ENCODE measurements around the gene MRPL43.

The MRPL43 gene

DNA sequence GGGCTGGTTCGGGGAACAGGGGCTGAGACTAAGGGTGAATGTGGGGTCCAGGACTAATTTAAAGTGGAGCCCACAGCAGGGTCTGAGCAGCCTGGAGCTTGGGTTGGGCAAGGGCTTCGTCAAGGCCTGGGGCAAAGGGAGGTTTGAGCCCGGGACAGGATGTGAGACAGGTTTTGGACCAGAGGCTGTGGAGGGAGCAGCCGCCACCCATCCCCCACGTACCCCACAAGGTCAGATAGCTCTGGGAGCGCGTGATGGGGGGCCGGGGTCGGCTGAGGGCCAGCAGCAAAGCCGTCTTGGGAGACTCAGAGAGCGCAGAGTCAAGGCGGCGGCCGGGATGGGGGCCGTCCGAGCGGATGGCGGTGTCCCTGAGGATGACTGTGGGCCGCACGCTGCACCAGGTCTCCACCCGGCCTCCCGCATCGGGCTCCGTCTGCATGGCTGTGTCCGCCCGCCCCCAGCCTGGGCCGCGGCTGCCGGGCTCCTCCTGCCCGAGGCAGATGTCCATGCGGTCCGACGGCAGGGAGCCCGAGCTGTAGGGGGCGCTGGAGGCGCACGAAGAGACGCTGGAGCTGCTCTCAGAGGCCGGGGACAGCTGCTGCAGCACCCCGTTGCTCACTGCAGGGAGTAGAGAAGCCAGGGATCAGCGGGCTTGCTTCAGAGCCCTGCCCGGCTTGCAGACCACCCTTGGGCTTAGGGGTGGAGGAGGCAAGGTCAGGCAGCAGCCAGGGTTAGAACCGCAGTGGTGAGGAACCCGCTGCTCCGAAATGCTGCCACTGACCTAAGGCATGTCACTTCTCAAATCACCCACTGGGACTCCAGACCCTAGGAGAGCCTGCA is 31.5 kb upstream of the MRPL43 start:
- peak; percentile 91 for DNase-seq

DNA sequence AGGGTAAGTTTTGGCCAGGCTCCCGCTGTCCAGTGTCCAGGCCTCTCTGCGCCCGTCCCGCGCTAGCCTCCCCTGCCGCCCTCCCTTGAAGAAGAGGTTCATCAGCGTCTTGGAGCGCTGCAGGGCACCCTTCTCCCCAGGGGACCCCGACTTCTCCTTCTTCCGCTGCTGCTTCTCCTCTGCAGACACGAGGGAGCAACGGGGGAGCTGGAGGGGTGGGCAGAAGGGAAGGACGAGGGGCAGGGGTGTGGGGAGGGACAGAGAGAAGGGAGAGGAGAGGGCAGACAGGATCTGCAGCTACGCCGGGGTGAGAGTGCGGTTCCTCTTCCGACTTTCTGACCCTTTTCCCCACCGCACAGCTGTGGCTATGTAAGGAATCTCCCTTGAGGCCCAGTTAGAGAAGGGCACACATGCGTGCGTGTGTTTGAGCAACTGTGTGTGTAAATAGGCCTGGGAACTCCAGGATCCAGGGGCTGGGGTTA is 30.9 kb upstream of the MRPL43 start:
- DNase-seq = no peak

DNA sequence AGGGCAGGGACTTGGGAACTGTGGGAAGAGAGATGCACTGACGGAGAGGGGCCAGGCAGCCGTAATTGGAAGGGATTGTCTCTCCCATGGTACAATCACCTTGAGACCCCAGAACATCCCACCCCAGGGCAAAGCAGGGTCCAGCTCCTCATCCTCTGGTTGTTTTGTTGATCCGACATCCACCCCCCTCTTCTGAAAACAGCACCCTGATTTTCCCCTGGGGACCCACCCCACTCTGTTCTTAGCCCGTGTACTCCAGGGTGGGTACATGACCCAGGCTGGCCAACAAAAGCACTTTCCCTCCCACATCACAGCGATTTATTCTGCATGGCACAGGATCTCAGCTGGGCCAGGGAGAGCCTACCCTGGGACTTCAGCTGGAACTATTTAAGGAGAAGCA is 29.5 kb upstream of the MRPL43 start:
- no peak for DNase-seq

DNA sequence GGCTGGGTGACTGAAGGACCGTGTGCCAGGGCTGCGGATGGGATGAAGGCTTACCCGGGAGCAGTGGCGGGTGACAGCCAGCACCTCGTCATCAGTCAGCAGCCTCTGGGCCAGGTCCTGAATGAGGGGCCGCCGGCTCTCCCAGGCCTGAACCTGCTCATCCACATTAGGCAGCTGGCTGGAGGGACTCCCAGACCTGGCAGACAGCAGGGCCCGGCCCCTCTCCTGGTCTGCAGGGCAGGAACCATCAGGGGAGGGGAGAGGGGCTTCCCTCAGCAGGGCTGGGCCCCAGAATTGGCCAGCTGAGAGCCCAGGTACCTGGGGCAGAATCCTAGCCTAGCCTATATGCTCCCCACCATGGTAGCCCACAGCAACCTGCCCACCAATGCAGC is 28.3 kb upstream of the MRPL43 start:
- DNase-seq = no peak

DNA sequence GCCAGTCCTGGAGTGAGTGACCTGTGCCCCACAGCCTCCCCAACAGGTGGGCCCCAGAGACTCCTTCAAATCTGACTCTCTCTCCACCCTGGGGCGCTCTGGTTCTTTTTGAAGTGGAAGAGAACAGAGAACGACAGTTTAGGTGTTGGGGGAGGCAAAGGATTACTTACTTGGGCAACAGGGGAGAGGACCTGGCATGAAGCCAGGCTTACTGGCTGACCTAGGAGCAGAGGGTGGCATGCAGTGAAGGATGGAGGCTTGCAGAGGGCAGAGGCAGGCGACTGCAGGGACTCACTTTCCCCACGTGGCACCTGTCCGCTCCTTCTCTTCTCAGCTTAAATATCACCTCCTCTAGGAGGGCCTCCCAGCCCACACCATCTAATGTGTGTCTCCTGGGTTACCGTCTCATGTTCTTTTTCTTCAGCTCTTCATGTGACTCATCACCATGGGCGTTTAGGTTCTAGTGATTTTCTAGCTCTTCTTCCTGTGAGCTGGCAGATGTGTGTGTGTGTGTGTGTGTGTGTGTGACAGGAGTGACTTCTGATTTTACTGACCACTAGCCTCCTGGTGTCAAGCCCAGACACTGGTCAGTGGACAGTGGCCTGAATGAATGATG is 27.8 kb upstream of the MRPL43 start:
- peak; percentile 9 for DNase-seq

DNA sequence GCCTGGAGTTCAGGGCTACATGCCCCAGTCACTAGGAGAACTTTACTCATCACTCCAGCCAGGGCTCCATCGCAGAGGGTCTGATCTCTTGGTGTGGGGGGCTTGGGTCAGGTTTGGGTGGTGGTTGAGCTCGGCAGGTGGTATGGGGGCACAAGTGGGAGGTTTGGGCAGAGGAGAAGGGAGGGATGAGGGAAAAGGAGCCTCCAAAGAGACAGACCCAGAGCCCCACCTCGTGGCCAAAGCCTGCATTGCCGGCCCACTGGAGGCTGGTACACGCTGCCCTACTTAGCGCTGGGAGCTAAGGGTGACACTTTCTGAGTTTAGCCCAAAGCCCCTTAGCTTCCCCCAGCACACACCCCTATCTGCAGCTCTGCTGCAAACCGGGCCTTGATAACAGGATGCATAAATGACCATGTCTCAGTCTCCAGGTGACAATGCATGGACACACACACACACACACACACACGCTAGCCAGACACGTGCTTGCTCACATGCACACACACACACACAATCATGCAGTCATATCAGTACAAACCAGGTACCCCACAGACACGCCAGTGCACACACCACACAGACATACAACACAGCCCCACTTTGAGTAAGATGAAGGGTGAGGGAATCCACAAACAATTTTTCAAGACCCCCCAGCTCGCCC is 27.1 kb upstream of the MRPL43 start:
- peak; percentile 81 for DNase-seq

DNA sequence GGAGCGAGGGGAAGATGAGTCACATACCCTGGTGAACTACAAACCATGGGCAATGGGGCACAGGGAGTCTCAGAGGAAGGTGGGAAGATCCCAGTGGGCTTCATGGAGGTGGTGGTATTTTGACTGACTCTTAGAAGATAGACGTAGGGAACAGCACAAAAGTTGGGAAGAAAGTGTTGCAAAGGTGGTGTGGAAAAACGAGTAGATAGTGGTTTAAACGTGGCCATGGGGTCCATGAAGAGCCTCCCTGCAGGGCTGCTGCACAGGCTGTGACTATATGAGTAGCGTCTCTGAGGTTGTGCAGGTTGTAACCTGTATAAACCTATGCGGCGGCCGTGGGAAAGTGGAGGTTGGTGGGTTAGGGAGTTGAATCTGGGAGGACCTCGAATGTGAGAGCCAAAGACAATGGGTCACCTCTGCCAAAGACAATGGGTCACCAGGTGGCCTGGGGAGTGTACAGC is 26.1 kb upstream of the MRPL43 start:
- DNase-seq = no peak

DNA sequence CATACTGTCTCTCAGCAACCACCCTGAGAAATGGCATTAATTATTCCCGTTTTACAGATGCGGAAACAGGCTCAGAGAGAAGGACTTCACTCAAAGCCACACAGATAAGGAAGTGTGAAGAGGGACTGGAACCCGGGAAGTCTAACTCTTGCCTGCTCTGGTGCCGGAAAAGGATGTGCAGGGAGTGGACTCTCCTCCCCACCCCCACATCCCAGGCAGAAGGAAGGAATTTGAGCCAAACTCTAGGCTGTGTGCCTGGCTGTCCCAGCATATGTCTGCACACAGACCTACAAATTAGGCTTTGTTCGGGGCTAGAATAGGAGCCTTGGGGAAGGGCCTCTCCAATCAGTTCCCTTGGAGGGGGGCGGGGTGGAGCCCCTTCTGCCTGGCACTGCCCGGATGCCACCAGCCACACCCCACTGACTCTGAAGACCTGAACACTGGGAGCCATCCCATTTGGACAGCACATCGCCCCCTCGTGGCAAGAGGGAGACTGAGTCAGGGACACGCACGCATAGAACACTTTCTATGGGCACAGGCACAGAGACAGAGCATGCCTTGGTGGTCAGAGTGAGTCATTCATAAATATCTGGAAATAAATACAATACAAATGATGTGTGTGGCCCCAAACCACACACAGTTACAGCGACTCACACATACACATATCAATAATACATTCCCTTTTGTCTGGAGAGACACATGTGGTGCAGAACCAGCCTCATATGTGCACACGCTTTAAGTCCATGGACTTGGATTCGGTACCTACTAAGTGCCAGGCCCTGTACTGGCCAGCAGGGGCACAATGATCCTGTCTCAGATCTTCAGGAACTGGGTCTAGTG is 25.4 kb upstream of the MRPL43 start:
- peak; percentile 87 for DNase-seq

DNA sequence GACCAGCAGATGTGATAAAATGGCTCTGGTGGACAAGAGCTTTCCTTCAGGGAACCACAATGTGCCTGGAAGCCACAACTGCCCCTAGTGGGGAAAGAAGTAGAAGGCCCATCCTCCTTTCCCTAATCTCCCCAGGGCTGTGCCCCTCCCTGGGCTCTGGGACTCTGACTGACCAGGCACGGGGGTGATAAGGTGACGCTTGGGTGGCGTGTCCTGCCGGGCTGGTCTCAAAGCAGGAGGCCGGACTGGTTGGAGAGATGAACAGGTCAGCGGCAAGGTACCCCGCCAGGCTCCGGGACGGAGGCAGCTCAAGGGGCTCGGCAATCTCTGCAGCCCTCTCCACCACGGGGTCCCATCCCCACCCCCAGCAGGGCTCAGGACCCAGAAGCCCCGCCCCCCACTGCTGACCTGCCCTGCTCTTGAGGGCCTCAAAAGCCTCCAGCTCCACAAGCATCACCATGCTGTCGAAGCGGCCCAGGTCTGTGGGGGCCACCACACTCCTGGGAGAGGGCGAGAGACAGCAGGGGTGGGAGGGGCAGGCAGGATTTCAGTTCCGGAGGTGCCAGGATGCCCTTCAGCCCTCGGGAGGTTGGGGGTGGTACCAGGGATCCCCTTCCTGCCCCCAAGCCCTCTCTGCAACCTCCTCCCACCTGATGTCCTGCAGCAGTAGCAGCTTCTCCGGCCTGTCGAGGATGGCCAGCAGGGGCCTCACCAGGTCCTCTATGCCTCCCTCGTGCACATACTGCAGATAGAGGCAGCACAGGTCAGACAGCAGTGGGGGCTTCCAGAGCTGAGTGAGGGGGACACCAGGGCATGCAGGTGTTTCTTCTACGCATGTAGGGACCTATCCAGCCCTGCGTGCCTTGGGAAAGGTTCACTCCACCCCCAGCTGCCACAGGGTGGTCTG is 24.5 kb upstream of the MRPL43 start:
- peak; percentile 75 for DNase-seq

DNA sequence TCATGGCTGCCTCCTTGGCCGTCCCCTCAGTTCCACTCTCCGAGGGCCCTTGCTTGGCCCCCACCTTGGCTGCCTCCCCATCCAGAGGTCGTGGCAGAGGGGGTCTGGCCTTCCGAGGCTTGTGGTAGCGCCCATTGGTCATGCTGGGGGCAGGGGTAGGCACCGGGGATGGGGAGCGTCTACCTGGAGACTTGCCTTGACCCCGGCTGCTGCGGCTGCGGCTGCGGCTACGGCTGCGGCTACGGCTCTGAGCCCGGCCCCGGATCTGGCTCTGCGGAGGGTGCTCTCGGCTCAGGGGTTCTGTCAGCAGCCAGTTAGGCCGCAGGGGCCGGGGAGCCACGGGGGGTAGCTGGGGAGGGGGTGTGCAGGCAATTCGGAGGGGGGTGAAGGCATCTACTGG is 23.0 kb upstream of the MRPL43 start:
- DNase-seq = no peak

DNA sequence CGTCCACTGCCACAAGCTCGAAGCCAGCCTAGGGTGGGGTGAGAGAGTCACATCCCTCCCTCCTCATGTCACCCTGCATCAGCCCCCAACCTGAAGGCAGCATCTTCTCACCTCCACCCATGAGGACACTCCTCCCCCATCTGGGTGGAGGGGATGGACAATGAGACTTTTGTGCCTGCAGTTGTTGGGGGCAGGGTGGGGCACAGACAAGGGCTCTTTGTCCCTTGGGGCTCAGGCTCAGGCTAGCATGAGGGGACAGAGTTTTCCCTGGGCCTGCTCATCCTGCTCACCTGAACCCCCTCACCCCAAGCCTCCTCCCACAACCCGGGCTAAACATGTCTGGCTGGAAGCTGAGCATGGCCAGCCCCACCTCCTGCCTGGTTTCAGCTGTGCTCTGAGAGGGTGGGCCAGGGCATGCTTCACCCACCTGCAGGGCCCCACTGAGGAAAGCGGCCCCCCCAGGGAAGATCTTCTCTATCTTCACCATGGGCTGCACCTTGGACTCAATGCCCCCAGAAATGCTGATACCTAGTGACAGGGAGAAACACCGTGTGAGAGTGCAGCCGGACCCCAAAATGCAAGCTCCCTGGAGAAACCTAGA is 21.6 kb upstream of the MRPL43 start:
- no peak for DNase-seq

DNA sequence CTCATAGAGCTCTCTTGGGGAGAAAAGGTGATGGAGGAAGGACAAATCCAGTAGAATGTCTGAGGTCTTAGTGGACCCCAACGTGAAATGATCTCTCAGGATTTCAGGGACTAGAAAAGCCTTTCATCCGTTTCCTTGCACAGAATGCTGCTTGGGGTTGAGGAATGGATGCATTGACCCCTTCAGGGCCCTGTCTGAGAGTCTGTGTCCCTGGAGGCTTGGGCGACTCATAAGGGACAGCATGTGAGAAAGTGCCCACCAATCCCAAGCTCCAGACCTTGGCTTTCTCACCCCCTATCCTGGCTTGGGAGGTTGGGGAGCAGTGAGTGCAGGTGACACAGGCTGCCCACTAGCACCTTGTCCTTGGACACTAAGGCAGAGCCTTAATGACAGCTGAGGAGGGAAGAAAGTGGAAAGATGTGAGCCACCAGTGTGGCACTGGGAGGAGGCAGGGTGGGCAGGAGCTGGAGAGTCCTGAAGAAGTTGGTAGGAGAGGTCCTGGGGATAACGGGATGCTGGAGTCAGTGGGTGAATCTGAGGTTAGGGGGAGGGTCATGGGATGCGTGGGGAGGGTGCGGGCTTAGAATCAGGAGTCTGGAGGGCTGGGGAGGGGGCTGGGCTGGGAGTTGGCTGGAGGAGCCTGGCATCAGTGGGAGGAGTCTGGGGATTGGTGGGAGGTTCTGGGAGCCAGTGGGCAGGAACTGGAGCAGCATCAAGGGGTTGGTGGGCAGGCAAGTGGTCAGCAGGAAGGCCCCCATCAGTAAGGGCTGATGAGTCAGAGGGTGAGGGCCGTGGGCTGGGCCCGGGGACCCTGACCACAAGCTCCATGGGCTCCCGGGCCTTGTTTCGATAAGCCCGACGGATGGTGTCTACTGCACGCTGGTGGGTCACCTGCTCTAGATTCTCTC is 20.9 kb upstream of the MRPL43 start:
- DNase-seq = no peak

DNA sequence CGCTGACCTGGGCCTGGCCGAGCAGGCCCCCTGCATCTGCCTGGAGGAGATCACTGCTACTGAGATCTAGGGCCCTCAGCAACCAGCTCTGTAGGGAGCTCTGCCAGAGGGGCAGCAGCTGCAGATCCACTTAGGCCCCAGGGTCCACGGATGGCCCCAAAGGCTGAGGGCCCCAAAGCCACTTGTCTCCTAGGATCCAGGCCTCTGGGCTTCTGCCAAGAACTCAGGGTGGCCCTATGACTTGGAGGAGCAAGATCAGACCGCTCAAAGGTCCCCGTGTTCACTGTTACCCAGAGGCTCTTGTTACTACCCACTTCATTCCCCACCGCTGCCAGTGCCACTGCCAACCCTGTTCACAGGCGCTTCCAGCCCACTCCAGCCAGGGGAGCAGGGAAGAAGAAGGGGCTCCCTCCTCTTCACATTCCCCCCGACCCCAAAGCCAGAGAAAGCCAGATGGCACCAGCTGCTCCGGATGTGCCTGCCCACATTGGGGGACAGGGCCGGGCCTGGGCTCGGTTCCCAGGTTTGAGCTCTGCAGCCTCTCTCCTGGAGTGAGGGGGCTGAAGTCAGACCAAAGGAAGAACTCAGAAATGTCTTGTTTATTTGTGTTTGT is 19.9 kb upstream of the MRPL43 start:
- peak; percentile 13 for DNase-seq

DNA sequence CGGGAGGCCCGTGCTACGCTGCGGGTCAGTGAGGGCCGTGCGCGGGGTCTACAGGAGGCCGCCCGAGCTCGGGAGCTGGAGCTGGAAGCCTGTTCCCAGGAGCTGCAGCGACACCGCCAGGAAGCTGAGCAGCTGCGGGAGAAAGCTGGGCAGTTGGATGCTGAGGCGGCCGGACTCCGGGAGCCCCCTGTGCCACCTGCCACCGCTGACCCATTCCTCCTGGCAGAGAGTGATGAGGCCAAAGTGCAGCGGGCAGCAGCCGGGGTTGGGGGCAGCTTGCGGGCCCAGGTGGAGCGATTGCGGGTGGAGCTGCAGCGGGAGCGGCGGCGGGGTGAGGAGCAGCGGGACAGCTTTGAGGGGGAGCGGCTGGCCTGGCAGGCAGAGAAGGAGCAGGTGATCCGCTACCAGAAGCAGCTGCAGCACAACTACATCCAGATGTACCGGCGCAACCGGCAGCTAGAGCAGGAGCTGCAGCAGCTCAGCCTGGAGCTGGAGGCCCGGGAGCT is 19.3 kb upstream of the MRPL43 start:
- no peak for DNase-seq

DNA sequence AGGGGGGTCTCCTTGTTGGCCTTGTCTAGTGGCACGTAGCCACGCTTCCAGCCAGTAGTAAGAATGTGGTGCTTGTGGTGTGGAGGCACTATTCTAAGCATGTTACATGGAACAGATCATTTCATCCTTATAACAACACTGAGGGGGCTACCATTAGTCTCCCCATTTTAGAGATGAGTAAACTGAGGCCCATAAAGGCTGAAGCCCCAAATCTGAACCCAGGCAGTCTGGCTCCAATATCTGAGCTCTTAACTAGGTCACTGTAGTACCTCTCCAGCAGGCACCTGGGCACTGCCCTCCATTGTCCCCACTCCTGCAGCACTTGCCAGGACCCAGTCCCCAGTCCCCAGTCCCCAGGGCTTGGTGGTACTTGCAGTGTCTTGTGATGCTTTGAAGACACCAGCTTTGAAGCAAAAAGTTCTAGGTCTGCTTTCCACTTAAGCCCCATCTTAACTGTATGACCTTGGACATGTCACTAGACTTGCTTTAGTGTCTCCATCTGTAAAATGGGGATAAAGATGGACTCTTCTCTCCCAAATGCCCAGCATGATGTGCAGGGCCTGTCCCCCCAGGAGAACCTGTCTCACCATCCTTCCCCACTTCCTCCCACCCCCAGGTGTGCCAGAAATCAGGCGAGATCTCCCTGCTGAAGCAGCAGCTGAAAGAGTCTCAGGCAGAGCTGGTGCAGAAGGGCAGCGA is 18.7 kb upstream of the MRPL43 start:
- no peak for DNase-seq

DNA sequence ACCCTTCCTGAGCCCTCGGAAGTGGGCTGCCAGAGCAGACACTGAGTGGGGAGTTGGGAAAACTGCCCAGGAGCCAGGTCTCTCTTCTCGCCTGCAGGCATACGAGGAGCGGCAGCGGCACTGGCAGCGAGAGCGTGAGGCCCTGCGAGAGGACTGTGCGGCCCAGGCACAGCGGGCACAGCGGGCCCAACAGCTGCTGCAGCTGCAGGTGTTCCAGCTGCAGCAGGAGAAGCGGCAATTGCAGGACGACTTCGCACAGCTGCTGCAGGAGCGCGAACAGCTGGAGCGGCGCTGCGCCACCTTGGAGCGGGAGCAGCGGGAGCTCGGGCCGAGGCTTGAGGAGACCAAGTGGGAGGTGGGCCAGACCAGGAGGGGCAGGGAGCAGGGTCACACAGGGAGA is 18.1 kb upstream of the MRPL43 start:
- no peak for DNase-seq

DNA sequence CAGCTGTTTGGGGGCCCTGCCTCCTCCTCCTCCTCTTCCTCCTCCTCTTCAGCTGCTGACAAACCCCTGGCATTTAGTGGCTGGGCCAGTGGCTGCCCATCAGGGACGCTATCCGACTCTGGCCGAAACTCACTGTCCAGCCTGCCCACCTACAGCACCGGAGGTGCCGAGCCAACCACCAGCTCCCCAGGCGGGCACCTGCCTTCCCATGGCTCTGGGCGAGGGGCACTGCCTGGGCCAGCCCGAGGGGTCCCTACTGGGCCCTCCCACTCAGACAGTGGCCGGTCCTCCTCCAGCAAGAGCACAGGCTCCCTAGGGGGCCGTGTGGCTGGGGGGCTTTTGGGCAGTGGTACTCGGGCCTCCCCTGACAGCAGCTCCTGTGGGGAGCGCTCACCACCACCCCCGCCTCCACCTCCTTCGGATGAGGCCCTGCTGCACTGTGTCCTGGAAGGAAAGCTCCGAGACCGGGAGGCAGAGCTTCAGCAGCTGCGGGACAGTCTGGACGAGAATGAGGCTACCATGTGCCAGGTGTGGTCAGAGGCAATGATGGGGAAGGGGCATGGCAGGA is 16.4 kb upstream of the MRPL43 start:
- no peak for DNase-seq

DNA sequence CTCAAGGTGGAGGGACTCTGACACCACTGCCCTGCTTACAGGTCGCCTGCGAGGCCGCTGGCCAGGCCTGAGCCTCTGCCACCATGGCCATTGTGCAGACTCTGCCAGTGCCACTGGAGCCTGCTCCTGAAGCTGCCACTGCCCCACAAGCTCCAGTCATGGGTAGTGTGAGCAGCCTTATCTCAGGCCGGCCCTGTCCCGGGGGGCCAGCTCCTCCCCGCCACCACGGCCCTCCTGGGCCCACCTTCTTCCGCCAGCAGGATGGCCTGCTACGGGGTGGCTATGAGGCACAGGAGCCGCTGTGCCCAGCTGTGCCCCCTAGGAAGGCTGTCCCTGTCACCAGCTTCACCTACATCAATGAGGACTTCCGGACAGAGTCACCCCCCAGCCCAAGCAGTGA is 15.2 kb upstream of the MRPL43 start:
- DNase-seq = no peak

DNA sequence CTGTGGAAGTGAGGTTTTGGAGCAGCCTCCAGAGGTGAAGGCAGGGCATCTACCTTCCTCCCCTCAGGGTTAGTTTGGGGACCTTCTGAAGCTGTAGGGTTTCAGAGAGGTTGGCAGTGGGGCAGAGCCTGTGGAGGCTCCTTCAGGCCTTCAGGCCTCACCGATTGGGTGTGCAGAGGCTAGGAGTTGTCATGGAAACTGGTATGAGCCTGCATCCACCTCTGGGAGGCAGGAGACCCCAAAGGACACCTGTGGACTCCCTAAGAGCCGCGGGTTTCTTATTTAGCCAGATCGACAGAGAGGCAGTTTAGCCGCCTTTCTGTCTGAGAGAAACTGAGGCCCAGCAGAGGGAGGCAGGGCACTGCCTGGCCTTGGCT is 14.3 kb upstream of the MRPL43 start:
- DNase-seq = no peak

All from NCI-H82 (cell line).